Neural crest cell (in vitro differentiated cells): Measurements from ENCODE around the gene PXT1. TPM values are rescaled to one million over a fixed set of nuclear protein-coding genes. Genes with fewer than 3 reads are reported as not detected.

Source experiments
- DNase-seq: peaks from one replicate; pipeline ENCODE4 v3.0.0; 2021; ENCODE audit warnings: low read depth, mixed read lengths, low spot score
- H3K27ac Mint-ChIP-seq: one replicate; pipeline ENCODE4 v1.8.0; 2021; ENCODE audit warnings: mild to moderate bottlenecking, mixed read lengths; ENCODE audit not compliant: unreplicated experiment
- H3K27me3 Mint-ChIP-seq: 2 replicates; pipeline ENCODE4 v1.8.0; 2021; ENCODE audit warnings: low read depth, mild to moderate bottlenecking, mixed read lengths
- H3K36me3 Mint-ChIP-seq: 2 replicates; pipeline ENCODE4 v1.8.0; 2021; ENCODE audit warnings: low read depth, mild to moderate bottlenecking, mixed read lengths
- H3K4me1 Mint-ChIP-seq: 2 replicates; pipeline ENCODE4 v1.8.0; 2021; ENCODE audit warnings: mixed read lengths
- H3K4me3 Mint-ChIP-seq: one replicate; pipeline ENCODE4 v1.8.0; 2021; ENCODE audit warnings: mild to moderate bottlenecking, mixed read lengths
- H3K9me3 Mint-ChIP-seq: 2 replicates; pipeline ENCODE4 v1.8.0; 2021; ENCODE audit warnings: mixed read lengths
- total RNA-seq: library from RNA; stranded (reverse); gene quantifications from 2 replicates; pipeline ENCODE4 v1.2.1, GENCODE V29; 2021
- TF ChIP-seq, protein P1 (sequence below): fragments of 200-600 bp; sonication (generic); conservative IDR thresholded peaks from 2 replicates; pipeline ENCODE4 v1.5.0; 2021; ENCODE audit warnings: antibody characterized with exemption, mild to moderate bottlenecking

The PXT1 gene
- total RNA-seq, 1 donor from 2014 or later = 0.14 TPM

DNA sequence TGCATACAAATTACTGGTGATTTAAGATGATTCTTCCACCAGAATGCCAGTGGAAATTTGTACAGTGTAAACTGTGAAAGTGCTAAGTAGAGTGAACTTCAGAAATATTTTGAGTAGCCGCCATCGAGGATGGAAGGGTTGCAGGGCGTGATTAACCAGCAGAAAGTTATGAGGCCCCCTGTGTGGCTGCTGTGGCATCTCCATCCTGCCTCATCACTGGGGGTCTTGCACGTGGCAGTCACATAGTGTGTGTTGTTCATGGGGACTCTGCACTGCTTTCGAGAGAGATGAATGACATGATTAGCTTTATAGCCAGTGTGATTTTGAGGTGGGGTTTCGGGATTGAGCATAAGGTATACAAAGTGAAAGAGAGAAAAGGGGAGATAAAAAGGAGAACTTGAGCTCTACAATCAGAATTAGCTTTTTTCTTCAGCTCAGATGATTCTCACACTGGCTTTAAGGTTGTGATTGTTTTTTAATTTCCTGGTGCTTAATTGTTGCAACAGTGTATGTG is 26.6 kb upstream of the PXT1 start:
- no peak overlapping the region for H3K4me3 Mint-ChIP-seq
- H3K4me1 Mint-ChIP-seq = peaks cover 4% of the 10 kb centered on the region
- H3K9me3 Mint-ChIP-seq = no peaks in the 10 kb centered on the region
- TF ChIP-seq, protein P1, sequence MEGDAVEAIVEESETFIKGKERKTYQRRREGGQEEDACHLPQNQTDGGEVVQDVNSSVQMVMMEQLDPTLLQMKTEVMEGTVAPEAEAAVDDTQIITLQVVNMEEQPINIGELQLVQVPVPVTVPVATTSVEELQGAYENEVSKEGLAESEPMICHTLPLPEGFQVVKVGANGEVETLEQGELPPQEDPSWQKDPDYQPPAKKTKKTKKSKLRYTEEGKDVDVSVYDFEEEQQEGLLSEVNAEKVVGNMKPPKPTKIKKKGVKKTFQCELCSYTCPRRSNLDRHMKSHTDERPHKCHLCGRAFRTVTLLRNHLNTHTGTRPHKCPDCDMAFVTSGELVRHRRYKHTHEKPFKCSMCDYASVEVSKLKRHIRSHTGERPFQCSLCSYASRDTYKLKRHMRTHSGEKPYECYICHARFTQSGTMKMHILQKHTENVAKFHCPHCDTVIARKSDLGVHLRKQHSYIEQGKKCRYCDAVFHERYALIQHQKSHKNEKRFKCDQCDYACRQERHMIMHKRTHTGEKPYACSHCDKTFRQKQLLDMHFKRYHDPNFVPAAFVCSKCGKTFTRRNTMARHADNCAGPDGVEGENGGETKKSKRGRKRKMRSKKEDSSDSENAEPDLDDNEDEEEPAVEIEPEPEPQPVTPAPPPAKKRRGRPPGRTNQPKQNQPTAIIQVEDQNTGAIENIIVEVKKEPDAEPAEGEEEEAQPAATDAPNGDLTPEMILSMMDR = no peak
- DNase-seq = no peak
- no peak overlapping the region for H3K27ac Mint-ChIP-seq
- peaks cover 12% of the 10 kb centered on the region for H3K36me3 Mint-ChIP-seq
- no peaks in the 10 kb centered on the region for H3K27me3 Mint-ChIP-seq

DNA sequence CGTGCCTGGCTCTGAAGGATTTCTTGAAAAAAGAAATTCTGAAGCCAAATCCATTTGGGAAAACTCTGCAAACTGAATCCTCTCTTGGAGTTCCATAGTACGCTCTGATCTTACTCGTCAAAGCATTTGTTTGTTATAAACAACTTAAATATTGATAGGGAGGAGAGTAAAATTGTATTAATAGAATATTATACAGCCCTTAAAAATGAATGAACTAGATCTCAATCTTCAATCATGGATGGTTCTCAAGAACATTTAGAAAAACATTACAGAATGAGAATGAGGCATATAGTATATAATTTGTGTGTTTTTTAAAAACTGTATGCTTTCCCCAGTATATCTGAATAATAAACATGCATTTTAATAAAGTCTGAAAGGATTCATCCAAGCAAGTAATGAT is 25.0 kb upstream of the PXT1 start:
- H3K36me3 Mint-ChIP-seq = peaks cover 12% of the 10 kb centered on the region

DNA sequence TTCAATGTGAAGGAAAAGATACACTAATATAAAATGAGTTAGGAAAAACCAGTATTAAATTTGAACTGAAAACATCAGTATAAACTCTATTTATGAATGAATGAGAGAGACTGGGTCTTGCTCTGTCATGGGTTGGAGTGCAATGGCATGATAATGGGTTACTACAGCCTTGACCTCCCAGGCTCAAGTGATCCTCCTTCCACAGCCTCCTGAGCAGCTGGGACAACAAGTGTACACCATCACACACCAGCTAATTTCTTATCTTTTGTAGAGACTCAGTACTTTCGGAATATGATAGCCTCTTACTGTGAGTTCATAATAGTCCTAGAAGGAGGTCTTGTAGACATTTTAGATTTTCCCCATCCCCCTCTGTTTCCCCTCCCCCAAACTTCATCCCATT is 21.6 kb upstream of the PXT1 start:
- TF ChIP-seq, protein P1 = no peak
- no peaks in the 10 kb centered on the region for H3K27me3 Mint-ChIP-seq
- H3K27ac Mint-ChIP-seq = no peak overlapping the region
- DNase-seq = no peak
- no peaks in the 10 kb centered on the region for H3K9me3 Mint-ChIP-seq
- H3K36me3 Mint-ChIP-seq = peaks cover 5% of the 10 kb centered on the region
- peaks cover 7% of the 10 kb centered on the region for H3K4me1 Mint-ChIP-seq
- H3K4me3 Mint-ChIP-seq = no peak overlapping the region

More for the DNA sequence above, 25.0 kb upstream of the PXT1 start:
- no peak overlapping the region for H3K27ac Mint-ChIP-seq
- TF ChIP-seq, protein P1 = no peak
- H3K4me3 Mint-ChIP-seq = no peak overlapping the region
- peaks cover 4% of the 10 kb centered on the region for H3K4me1 Mint-ChIP-seq
- no peak for DNase-seq
- no peaks in the 10 kb centered on the region for H3K9me3 Mint-ChIP-seq
- H3K27me3 Mint-ChIP-seq = no peaks in the 10 kb centered on the region

DNA sequence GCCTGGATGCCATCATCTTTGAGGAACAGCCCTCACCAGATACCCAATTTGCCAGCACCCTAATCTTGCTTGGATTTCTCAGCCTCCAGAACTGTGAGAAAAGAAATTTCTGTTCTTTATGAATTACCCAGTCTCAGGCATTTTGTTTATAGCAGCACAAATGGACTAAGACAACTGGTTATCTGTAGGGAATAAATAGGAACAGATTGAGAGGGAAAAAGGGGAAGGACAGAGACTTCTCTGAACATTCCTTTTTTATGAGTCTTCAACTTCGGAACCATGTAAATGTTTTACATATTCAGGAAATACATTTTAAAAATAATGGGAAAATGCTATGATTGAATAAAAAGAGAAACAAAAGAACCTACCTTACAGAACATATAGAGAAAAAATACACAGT is 21.0 kb upstream of the PXT1 start:
- Mint-ChIP-seq H3K36me3 (peaks cover 5% of the 10 kb centered on the region), H3K9me3 (no peaks in the 10 kb centered on the region), H3K4me3 (no peak overlapping the region), H3K27me3 (no peaks in the 10 kb centered on the region), H3K4me1 (peaks cover 4% of the 10 kb centered on the region), H3K27ac (no peak overlapping the region)
- TF ChIP-seq, protein P1 = no peak
- DNase-seq = no peak

DNA sequence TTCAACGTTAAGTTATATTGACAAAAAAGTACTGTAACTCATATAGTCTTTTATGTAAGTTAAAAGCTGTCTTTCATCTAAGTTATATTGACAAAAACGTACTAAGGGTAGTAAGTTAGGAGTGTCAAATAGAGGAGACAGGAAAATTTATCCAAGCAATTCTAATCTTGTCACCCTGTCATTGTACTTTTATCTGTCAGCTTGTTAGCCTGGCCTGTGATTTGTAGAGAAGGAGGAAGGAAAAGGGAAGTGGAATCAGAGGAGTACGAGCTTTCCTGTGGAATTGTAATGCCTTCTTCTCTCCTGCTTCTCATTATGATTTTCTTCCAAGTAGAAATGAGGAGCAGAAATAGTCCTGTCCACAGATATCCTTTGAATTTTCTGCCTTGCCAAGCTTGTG is 19.0 kb upstream of the PXT1 start:
- no peaks in the 10 kb centered on the region for H3K27me3 Mint-ChIP-seq
- H3K9me3 Mint-ChIP-seq = no peaks in the 10 kb centered on the region
- TF ChIP-seq, protein P1 = no peak
- no peak for DNase-seq
- H3K4me1 Mint-ChIP-seq = peaks cover 4% of the 10 kb centered on the region
- peaks cover 1% of the 10 kb centered on the region for H3K36me3 Mint-ChIP-seq
- H3K27ac Mint-ChIP-seq = no peak overlapping the region
- H3K4me3 Mint-ChIP-seq = no peak overlapping the region
